Spleen (tissue), 11 donors: ENCODE measurements around the gene GRK5. TPM values are rescaled to one million over a fixed set of nuclear protein-coding genes. Genes with fewer than 3 reads are reported as not detected.
A peak's percentile ranks its signal among the peaks of the same experiment; 100 is the strongest.

ENCODE experiments used
- DNase-seq: peaks from one replicate; pipeline ENCODE4 v3.0.0-alpha.2; 2020
- H3K27ac ChIP-seq, 8 donors: fragments of 200-600 bp; sonication (generic) in 7 of 8; 1 replicate in 4 of 8; 2 replicates in 4 of 8; pipeline versions ENCODE4 v1.5.0 to v1.8.0; 2016 to 2021; ENCODE audit warnings: inconsistent platforms in 4 of 8, mild to moderate bottlenecking in 4 of 8, moderate library complexity in 1 of 8
- H3K27me3 ChIP-seq, 7 donors: fragments of 200-600 bp; sonication (generic) in 6 of 7; replicated peaks in 1 of 7; 1 replicate in 4 of 7; 2 replicates in 3 of 7; pipeline versions ENCODE4 v1.5.0 to v1.8.0; 2016 to 2021; ENCODE audit warnings: inconsistent platforms in 3 of 7, mild to moderate bottlenecking in 1 of 7
- H3K36me3 ChIP-seq, 6 donors: fragments of 200-600 bp; sonication (generic) in 5 of 6; 1 replicate in 4 of 6; 2 replicates in 2 of 6; pipeline versions ENCODE4 v1.5.0 to v1.8.0; 2016 to 2021; ENCODE audit warnings: inconsistent platforms in 2 of 6
- H3K4me1 ChIP-seq, 6 donors: fragments of 200-600 bp; sonication (generic) in 5 of 6; 1 replicate in 3 of 6; 2 replicates in 3 of 6; pipeline versions ENCODE4 v1.5.0 to v1.8.0; 2016 to 2021; ENCODE audit warnings: inconsistent platforms in 3 of 6
- H3K4me3 ChIP-seq, 8 donors: fragments of 200-600 bp; sonication (generic) in 7 of 8; 1 replicate in 4 of 8; 2 replicates in 4 of 8; pipeline versions ENCODE4 v1.5.0 to v1.8.0; 2016 to 2021; ENCODE audit warnings: inconsistent platforms in 4 of 8, mild to moderate bottlenecking in 4 of 8, moderate library complexity in 2 of 8
- H3K9me3 ChIP-seq, 8 donors: fragments of 200-600 bp; sonication (generic) in 7 of 8; 1 replicate in 4 of 8; 2 replicates in 4 of 8; pipeline versions ENCODE4 v1.5.0 to v1.8.0; 2016 to 2021; ENCODE audit warnings: inconsistent platforms in 4 of 8
- CTCF ChIP-seq, 11 experiments: fragments of 200-600 bp in 7 of 11; fragments of 450-650 bp in 4 of 11; sonication (generic) in 4 of 11; IDR thresholded peaks in 8 of 11; conservative IDR thresholded peaks in 3 of 11; 1 replicate in 7 of 11; 2 replicates in 4 of 11; pipeline versions ENCODE4 v1.4.0 to v1.8.0; 2016 to 2021; ENCODE audit warnings: antibody characterized with exemption in 11 of 11, inconsistent platforms in 4 of 11, mild to moderate bottlenecking in 1 of 11
- POLR2A ChIP-seq, 3 donors: fragments of 450-650 bp; IDR thresholded peaks; one replicate each; pipeline ENCODE4 v1.5.1; 2017; ENCODE audit warnings: antibody characterized with exemption in 3 of 3, mild to moderate bottlenecking in 1 of 3
- POLR2AphosphoS5 ChIP-seq, 3 donors: sonication (generic); formaldehyde crosslinking; IDR thresholded peaks; one replicate each; pipeline ENCODE4 v1.5.1; 2017; ENCODE audit warnings: antibody characterized with exemption in 3 of 3
- WGBS, 5 donors: extraction: QIAGEN DNeasy Blood & Tissue Kit in 3 of 5; methylation state at CpG; one replicate each; pipeline versions ENCODE4 v1.1.5 to v1.1.7; 2013 to 2018; 5-methylcytosine and 5-hydroxymethylcytosine counted together
- intact Hi-C: fragments of 100-400 bp; cut with DNase I; formaldehyde crosslinking; loops from one replicate; pipeline ENCODE4 v1.15.0; 2023; ENCODE audit warnings: low total_unique reads
- polyA plus RNA-seq, 3 donors: library from polyadenylated mRNA; stranded (reverse); fragments of 200-250 nt; gene quantifications; one replicate each; pipeline ENCODE4 v1.2.1, GENCODE V29; 2013
- total RNA-seq, 7 donors: library from RNA; depleted of rRNA in 3 of 7; stranded (reverse); fragments of >200 nt in 3 of 7; fragmentation: NEBNext Ultra II Directional in 4 of 7; extraction: Animal tissue kit (Norgen Biotek cat#: 25700) in 4 of 7; gene quantifications; one replicate each; pipeline versions ENCODE4 v1.1.0 to v1.2.1, GENCODE V29; 2016 to 2021
- donor health status: healthy with polysubstance abuse.
- donor health status: DM: no; HTN: no; CAD: no; lungs with moderate emphysema.
- donor health status: DM: no; HTN: no; CAD: no.
- donor health status: Bipolar disorder and iron deficiency.
- donor health status: healthy.
- donor health status: DM: no; HTN: no; CAD: no.
- donor health status: DM: yes; HTN: yes; CAD: no.

The GRK5 gene
- total and polyA plus RNA-seq, 10 donors, result 15.5 to 85.2 (median 52.1) TPM

- intact Hi-C loops, result no loop called here
- WGBS, 5 donors, result 59 to 78% (median 63%) methylated on average over 5 of the region's 5 CpGs
- peak overlapping the region; percentile 32 to 88 (median 82) for H3K27ac ChIP-seq
Observed at GRCh38 chr10:119409385-119409784, 202.0 kb downstream of the GRK5 start.

GRCh38 chr10:119409906-119410305 is 202.5 kb downstream of the GRK5 start:
- TF ChIP-seq POLR2AphosphoS5 (IDR thresholded peaks at IDR 0.05) (peak; percentile 90 to 92 (median 92)), CTCF (IDR thresholded peaks at IDR 0.05 in 8 of 11, conservative IDR thresholded peaks at IDR 0.05 in 3 of 11) (no peak)
- no peak overlapping the region for H3K4me3 ChIP-seq
- no peaks in the 10 kb centered on the region for H3K9me3 ChIP-seq
- peak overlapping the region; percentile 50 to 88 (median 82) for H3K27ac ChIP-seq
- intact Hi-C loops, result no loop called here
- H3K27me3 ChIP-seq, result no peaks in the 10 kb centered on the region
- no peaks in the 10 kb centered on the region for H3K36me3 ChIP-seq
- H3K4me1 ChIP-seq, result peaks cover 40 to 97% (median 71%) of the 10 kb centered on the region in 6 donors
- 61 to 79% (median 70%) methylated on average over 18 of the region's 18 CpGs for WGBS, 5 donors
- DNase-seq, result peak; percentile 86

More at GRCh38 chr10:119409385-119409784, 202.0 kb downstream of the GRK5 start:
- TF ChIP-seq CTCF (IDR thresholded peaks at IDR 0.05 in 8 of 11, conservative IDR thresholded peaks at IDR 0.05 in 3 of 11), result no peak
- DNase-seq, result no peak
- no peaks in the 10 kb centered on the region for H3K27me3 ChIP-seq
- no peak overlapping the region for H3K4me3 ChIP-seq
- H3K4me1 ChIP-seq, result peaks cover 42 to 97% (median 75%) of the 10 kb centered on the region in 6 donors
- no peaks in the 10 kb centered on the region for H3K36me3 ChIP-seq
- H3K9me3 ChIP-seq, result no peaks in the 10 kb centered on the region

DNA sequence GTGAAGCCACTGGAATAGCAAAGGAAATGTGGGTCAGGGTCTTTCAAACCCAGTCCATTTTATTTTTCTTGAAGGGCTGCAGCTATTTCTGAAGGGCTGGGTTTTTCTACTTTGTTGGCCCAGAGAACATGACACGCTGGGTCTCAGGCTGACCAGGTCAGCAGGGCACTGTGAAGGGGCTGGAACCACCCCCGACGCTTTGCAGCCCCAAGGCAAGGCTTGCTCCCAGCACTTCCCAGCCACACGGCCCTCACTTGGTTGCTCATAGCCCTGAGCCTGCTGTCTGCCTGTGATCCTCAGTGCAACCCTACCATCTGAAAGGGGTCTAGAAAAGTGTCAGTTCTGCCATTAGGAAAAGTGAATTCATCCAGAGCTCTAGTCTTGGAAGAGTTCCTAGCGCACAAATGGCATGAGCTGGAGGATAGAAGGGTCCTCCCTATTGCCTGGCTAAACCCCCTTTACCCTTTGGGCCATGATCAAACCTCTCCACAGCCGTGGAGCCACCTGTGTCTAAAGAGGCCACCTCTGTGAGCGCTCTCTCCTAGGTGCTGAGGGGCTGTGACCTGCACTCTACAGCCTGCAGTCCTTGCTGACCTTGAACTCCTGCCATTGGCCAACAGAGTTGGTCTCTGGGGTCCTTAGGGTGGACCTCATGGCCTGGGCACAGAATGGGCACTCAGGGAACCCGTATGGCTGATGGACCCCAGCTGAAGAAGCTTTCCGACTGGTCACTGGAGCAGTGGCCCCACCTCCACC is 203.2 kb downstream of the GRK5 start:
- intact Hi-C loops, result no loop called here
- no peaks in the 10 kb centered on the region for H3K27me3 ChIP-seq
- peaks cover 37 to 96% (median 67%) of the 10 kb centered on the region in 6 donors for H3K4me1 ChIP-seq
- H3K9me3 ChIP-seq, result no peaks in the 10 kb centered on the region
- H3K36me3 ChIP-seq, result no peaks in the 10 kb centered on the region
- no peak for DNase-seq
- TF ChIP-seq POLR2A (IDR thresholded peaks at IDR 0.05) (no peak), POLR2AphosphoS5 (IDR thresholded peaks at IDR 0.05) (no peak), CTCF (IDR thresholded peaks at IDR 0.05 in 8 of 11, conservative IDR thresholded peaks at IDR 0.05 in 3 of 11) (no peak)
- no peak overlapping the region for H3K4me3 ChIP-seq
- 71 to 87% (median 84%) methylated on average over 8 to 9 of the region's 9 CpGs for WGBS, 5 donors
- H3K27ac ChIP-seq, result peak overlapping the region; percentile 50 to 87 (median 82)

DNA sequence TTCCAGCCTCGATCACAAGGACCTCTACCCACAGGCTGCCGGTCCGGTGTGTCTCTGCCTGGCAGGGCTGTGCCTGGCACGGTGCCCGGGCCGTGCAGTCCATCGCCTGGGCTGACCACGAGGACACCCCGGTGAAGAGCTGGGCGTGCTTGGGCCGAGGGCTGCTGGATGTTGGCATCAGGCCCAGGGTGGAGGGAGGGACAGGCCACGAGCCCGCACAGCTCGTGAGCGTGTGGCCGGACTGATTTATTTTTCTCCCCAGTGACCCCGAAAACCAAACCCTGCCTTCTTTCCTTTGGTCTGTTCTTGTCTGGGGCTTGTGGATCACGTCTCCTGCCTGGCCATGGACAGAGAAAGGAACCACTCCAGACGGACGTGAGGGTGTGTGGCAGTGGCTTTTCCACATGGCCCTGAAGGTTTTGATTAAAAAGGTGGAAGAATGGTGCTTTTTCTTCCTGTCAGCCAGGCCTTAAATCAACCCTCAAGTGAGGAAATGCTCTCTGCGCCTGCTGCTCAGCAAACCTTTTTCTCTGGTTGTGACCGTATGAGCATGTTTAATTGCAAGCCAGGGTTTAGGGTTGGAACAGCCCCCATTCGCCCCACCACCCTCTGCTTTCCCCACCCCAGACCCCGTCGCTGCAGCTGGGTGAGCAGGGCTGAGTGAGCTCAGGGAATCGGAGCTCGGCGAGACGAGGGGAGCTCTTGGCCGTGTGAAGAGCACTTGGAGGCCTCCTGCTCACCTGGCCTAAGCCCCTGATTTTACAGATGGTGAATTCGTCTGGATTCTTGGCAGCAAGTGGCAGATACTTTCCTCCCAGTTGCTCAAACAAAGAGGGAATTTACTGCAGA is 205.1 kb downstream of the GRK5 start:
- DNase-seq, result peak; percentile 84
- WGBS, 5 donors, result 51 to 66% (median 58%) methylated on average over 25 to 31 of the region's 31 CpGs
- Histone ChIP-seq H3K4me1 (peaks cover 27 to 93% (median 56%) of the 10 kb centered on the region in 6 donors), H3K27ac (peak overlapping the region in 7 of 8 donors; percentile 54 to 87 (median 85)), H3K36me3 (no peaks in the 10 kb centered on the region), H3K9me3 (no peaks in the 10 kb centered on the region), H3K27me3 (no peaks in the 10 kb centered on the region), H3K4me3 (no peak overlapping the region)
- intact Hi-C loops, result no loop called here
- TF ChIP-seq POLR2AphosphoS5 (IDR thresholded peaks at IDR 0.05), result peak; percentile 78 to 88 (median 84)
- no peak for TF ChIP-seq CTCF (IDR thresholded peaks at IDR 0.05 in 8 of 11, conservative IDR thresholded peaks at IDR 0.05 in 3 of 11)
